Endothelial cell of umbilical vein (primary cell): ENCODE results near the gene SCAI. TPM values are rescaled to one million over a fixed set of nuclear protein-coding genes. Genes with fewer than 3 reads are reported as not detected.

Experiments used
- BruUV-seq: library from RNA; stranded (reverse); fragments of 400-500 nt; replicated peaks from 2 replicates; lab custom pipeline; 2021; lab: Mats Ljungman, UMichigan
- CTCF ChIA-PET: fragments of 300-600, 350-600 bp; sonication (Branson Sonifier 250); formaldehyde crosslinking; loops from one replicate; lab custom pipeline; 2021; ENCODE audit warnings: antibody characterized with exemption, inconsistent platforms; lab: Charles Lee
- POLR2A ChIA-PET: fragments of 300-600, 350-600 bp; sonication (Branson Sonifier 250); formaldehyde crosslinking; loops from one replicate; lab custom pipeline; 2021; ENCODE audit warnings: antibody characterized with exemption, inconsistent platforms; lab: Charles Lee
- DNase-seq: peaks from one replicate; pipeline ENCODE4 v3.0.0-alpha.2; 2011; ENCODE audit warnings: low read depth, low spot score
- FAIRE-seq: peaks from 2 replicates; lab custom pipeline; 2011; peaks lifted over from hg19 to GRCh38; lab: Jason Lieb, UNC
- H2AFZ ChIP-seq: 2 replicates; pipeline ENCODE4 v1.6.0; 2012; ENCODE audit warnings: low read depth, low read length, control low read depth, inconsistent platforms
- H3K27ac ChIP-seq: 2 replicates; pipeline ENCODE4 v1.5.1; 2011; ENCODE audit warnings: low read depth, mild to moderate bottlenecking, control low read depth, low read length, moderate library complexity; ENCODE audit not compliant: insufficient read depth
- H3K27me3 ChIP-seq, 2 experiments: 2 replicates each; pipeline versions ENCODE4 v1.6.0 to v1.6.1; 2011; ENCODE audit warnings: low read length in 2 of 2, mixed read lengths in 1 of 2; ENCODE audit not compliant: control insufficient read depth in 2 of 2, insufficient read depth in 2 of 2
- H3K36me3 ChIP-seq, 2 experiments: 2 replicates in 1 of 2; 3 replicates in 1 of 2; pipeline ENCODE4 v1.5.1; 2011; ENCODE audit warnings: low read length in 2 of 2, mild to moderate bottlenecking in 1 of 2, moderate library complexity in 1 of 2; ENCODE audit not compliant: control insufficient read depth in 2 of 2, insufficient read depth in 2 of 2; ENCODE audit errors: extremely low read depth in 1 of 2
- H3K4me1 ChIP-seq: 3 replicates; pipeline ENCODE4 v1.5.1; 2011; ENCODE audit warnings: mild to moderate bottlenecking, low read length; ENCODE audit not compliant: control insufficient read depth, insufficient read depth; ENCODE audit errors: extremely low read depth
- H3K4me2 ChIP-seq: 2 replicates; pipeline ENCODE4 v1.6.1; 2011; ENCODE audit warnings: low read length, control low read depth, mixed read lengths; ENCODE audit not compliant: insufficient read depth
- H3K4me3 ChIP-seq, 3 experiments: fragments of 200-600 bp in 1 of 3; sonication (generic), shearing (Covaris generic) in 1 of 3; replicated peaks in 1 of 3; 2 replicates each; pipeline ENCODE4 v1.5.1; 2011 to 2016; ENCODE audit warnings: control low read depth in 3 of 3, low read length in 3 of 3, mild to moderate bottlenecking in 2 of 3, inconsistent platforms in 1 of 3, low read depth in 1 of 3, moderate library complexity in 1 of 3; ENCODE audit not compliant: insufficient read depth in 1 of 3
- H3K79me2 ChIP-seq: 2 replicates; pipeline ENCODE4 v1.6.0; 2012; ENCODE audit warnings: low read length, inconsistent platforms; ENCODE audit not compliant: control insufficient read depth, insufficient read depth
- H3K9ac ChIP-seq: replicated peaks from 2 replicates; pipeline ENCODE3; 2011; ENCODE audit warnings: low read length, control low read depth; ENCODE audit not compliant: insufficient read depth; ENCODE audit errors: extremely low read depth
- H3K9me1 ChIP-seq: replicated peaks from 3 replicates; pipeline ENCODE4 v1.6.0; 2011; ENCODE audit warnings: mild to moderate bottlenecking, low read length; ENCODE audit not compliant: control insufficient read depth, insufficient read depth; ENCODE audit errors: extremely low read depth
- H3K9me3 ChIP-seq: replicated peaks from 2 replicates; pipeline ENCODE4 v1.5.1; 2012; ENCODE audit warnings: low read length, inconsistent platforms; ENCODE audit not compliant: control insufficient read depth, insufficient read depth
- H4K20me1 ChIP-seq: replicated peaks from 2 replicates; pipeline ENCODE3; 2011; ENCODE audit warnings: mild to moderate bottlenecking, low read length; ENCODE audit not compliant: control insufficient read depth, insufficient read depth; ENCODE audit errors: extremely low read depth
- CTCF ChIP-seq, 2 donors: IDR thresholded peaks; 1 replicate in 1 of 2; 2 replicates in 1 of 2; pipeline ENCODE4 v1.5.1; 2011; ENCODE audit warnings: low read length in 2 of 2, mild to moderate bottlenecking in 2 of 2, moderate library complexity in 2 of 2, control low read depth in 1 of 2, inconsistent platforms in 1 of 2, low read depth in 1 of 2; ENCODE audit not compliant: insufficient read depth in 1 of 2; ENCODE audit errors: extremely low read depth in 1 of 2
- EZH2 ChIP-seq: IDR thresholded peaks from 2 replicates; pipeline ENCODE4 v1.6.1; 2012; ENCODE audit warnings: borderline replicate concordance, low read depth, mild to moderate bottlenecking, moderate library complexity, low read length, inconsistent platforms; ENCODE audit not compliant: severe bottlenecking
- FOS ChIP-seq: IDR thresholded peaks from 2 replicates; pipeline ENCODE4 v1.6.1; 2011; ENCODE audit warnings: mild to moderate bottlenecking, low read length, moderate library complexity, borderline replicate concordance; ENCODE audit not compliant: insufficient read depth
- GATA2 ChIP-seq: IDR thresholded peaks from 2 replicates; pipeline ENCODE4 v1.7.0; 2011; ENCODE audit warnings: low read depth, mild to moderate bottlenecking, moderate library complexity, mixed read lengths, low read length; ENCODE audit not compliant: insufficient read length, insufficient read depth
- JUN ChIP-seq: IDR thresholded peaks from 2 replicates; pipeline ENCODE4 v1.6.1; 2011; ENCODE audit warnings: borderline replicate concordance, low read depth; ENCODE audit not compliant: insufficient read length, insufficient read depth
- MAX ChIP-seq: IDR thresholded peaks from 2 replicates; pipeline ENCODE4 v1.6.1; 2011; ENCODE audit not compliant: insufficient read depth, insufficient read length
- MYC ChIP-seq: IDR thresholded peaks from one replicate; pipeline ENCODE4 v1.6.1; 2011; ENCODE audit warnings: mild to moderate bottlenecking, low read depth, low read length
- POLR2A ChIP-seq: IDR thresholded peaks from 2 replicates; pipeline ENCODE4 v1.6.1; 2012; ENCODE audit warnings: low read depth, mild to moderate bottlenecking, control low read depth, low read length
- POLR2AphosphoS5 ChIP-seq: IDR thresholded peaks from 2 replicates; pipeline ENCODE4 v1.6.1; 2012; ENCODE audit warnings: low read depth, mild to moderate bottlenecking, control low read depth, low read length, moderate library complexity; ENCODE audit not compliant: insufficient read depth
- dilution Hi-C: fragments of 300-500 bp; cut with MboI; formaldehyde crosslinking; loops from one replicate; pipeline ENCODE4 v1.15.0; 2019; ENCODE audit warnings: low sequenced_read_pairs; ENCODE audit not compliant: extremely low pct_ligation_motif_present
- intact Hi-C: fragments of 100-400 bp; cut with micrococcal nuclease; formaldehyde crosslinking; loops from one replicate; pipeline ENCODE4 v1.10.0; 2022
- polyA plus RNA-seq, 4 experiments: library from polyadenylated mRNA; depleted of rRNA in 3 of 4; stranded (reverse) in 3 of 4; unstranded in 1 of 4; fragments of >200 nt; gene quantifications; 2 replicates each; pipeline versions ENCODE4 v1.2.1 to v1.2.3, GENCODE V29; 2011 to 2012; ENCODE audit warnings: missing spikeins in 1 of 4
- total RNA-seq: library from RNA; stranded (reverse); gene quantifications from 2 replicates; pipeline ENCODE4 v1.2.3, GENCODE V29; 2021

Gene SCAI
- total and polyA plus RNA-seq, 2 donors (not counting 3 experiments of a cell fraction or from before 2014, with no cell fraction given), result 2.0 to 9.3 TPM

GRCh38 chr9:125024917-125025316, 118.4 kb downstream of the SCAI start:
- Histone ChIP-seq H2AFZ (no peak overlapping the region), H3K36me3 (peaks cover 0 to 2% of the 10 kb centered on the region in 2 experiments), H3K27me3 (no peaks in the 10 kb centered on the region), H3K9ac (no peak overlapping the region), H3K9me1 (no peaks in the 10 kb centered on the region), H3K4me1 (no peaks in the 10 kb centered on the region), H3K79me2 (no peaks in the 10 kb centered on the region), H3K9me3 (no peaks in the 10 kb centered on the region), H3K4me2 (no peak overlapping the region), H4K20me1 (no peaks in the 10 kb centered on the region), H3K27ac (no peak overlapping the region), H3K4me3 (no peak overlapping the region)
- ChIA-PET CTCF (no interaction called here), POLR2A (no interaction called here)
- FAIRE-seq (no peak), DNase-seq (no peak)
- no peak for TF ChIP-seq MAX
- no peak for TF ChIP-seq POLR2AphosphoS5
- no peak for TF ChIP-seq FOS
- no peak for TF ChIP-seq JUN
- no peak for TF ChIP-seq POLR2A
- no peak for TF ChIP-seq CTCF (IDR thresholded peaks at IDR 0.05; ENCODE audit: extremely low read depth in 1 of 2, insufficient read depth in 1 of 2, low read depth in 1 of 2, low read length in 2 of 2)
- TF ChIP-seq EZH2, result no peak
- no peak for TF ChIP-seq GATA2
- TF ChIP-seq MYC, result no peak
- dilution Hi-C loops (no loop called here), intact Hi-C loops (no loop called here)
- BruUV-seq, result no TSS peak
